B cell (primary cell): Measurements from ENCODE around the gene SLC24A4. TPM values are rescaled to one million over a fixed set of nuclear protein-coding genes. Genes with fewer than 3 reads are reported as not detected.

Experiments used
- ATAC-seq: fragments of 200-7000 bp; cut with Tn5 transposase; one replicate; pipeline ENCODE4 v1.10.0; 2021; ENCODE audit warnings: low read depth, mild to moderate bottlenecking, moderate number of reproducible peaks, moderate library complexity
- CTCF ChIA-PET: fragments of 350-600 bp; sonication (Branson Sonifier 250); formaldehyde crosslinking; loops from one replicate; lab custom pipeline; 2021; ENCODE audit warnings: antibody characterized with exemption, inconsistent platforms; lab: Charles Lee
- POLR2A ChIA-PET: fragments of 350-600 bp; sonication (Branson Sonifier 250); formaldehyde crosslinking; loops from one replicate; lab custom pipeline; 2021; ENCODE audit warnings: antibody characterized with exemption; lab: Charles Lee
- DNase-seq: peaks from one replicate; pipeline ENCODE4 v3.0.0; 2013
- H2AFZ ChIP-seq: 2 replicates; pipeline ENCODE4 v1.6.1; 2012; ENCODE audit warnings: mild to moderate bottlenecking, low read depth, low read length; ENCODE audit not compliant: insufficient read depth, poor library complexity, severe bottlenecking
- H3K27ac ChIP-seq, 2 donors: 1 replicate in 1 of 2; 2 replicates in 1 of 2; pipeline ENCODE4 v1.5.1; 2012 to 2013; ENCODE audit warnings: low read length in 2 of 2, mild to moderate bottlenecking in 2 of 2, moderate library complexity in 1 of 2
- H3K27me3 ChIP-seq, 4 experiments: fragments of 200-600 bp in 1 of 4; sonication (generic) in 1 of 4; replicated peaks in 1 of 4; 1 replicate in 2 of 4; 2 replicates in 2 of 4; pipeline versions ENCODE4 v1.6.1 to v1.7.0; 2013 to 2016; ENCODE audit warnings: low read length in 3 of 4, mild to moderate bottlenecking in 2 of 4, mixed read lengths in 1 of 4, moderate library complexity in 1 of 4; ENCODE audit not compliant: insufficient read depth in 4 of 4, control insufficient read depth in 3 of 4; ENCODE audit errors: control extremely low read depth in 1 of 4
- H3K36me3 ChIP-seq, 2 experiments: replicated peaks in 1 of 2; 1 replicate in 1 of 2; 2 replicates in 1 of 2; pipeline versions ENCODE4 v1.6.1 to v1.7.1; 2013; ENCODE audit warnings: low read length in 1 of 2; ENCODE audit not compliant: insufficient read depth in 2 of 2, control insufficient read depth in 1 of 2; ENCODE audit errors: control extremely low read depth in 1 of 2, extremely low read depth in 1 of 2
- H3K4me1 ChIP-seq, 2 donors: fragments of 200-600 bp in 1 of 2; sonication (generic) in 1 of 2; 1 replicate in 1 of 2; 2 replicates in 1 of 2; pipeline versions ENCODE4 v1.5.1 to v1.6.1; 2013 to 2017; ENCODE audit warnings: low read length in 2 of 2; ENCODE audit not compliant: control insufficient read depth in 2 of 2, insufficient read depth in 2 of 2
- H3K4me2 ChIP-seq: replicated peaks from 2 replicates; pipeline ENCODE3; 2012; ENCODE audit warnings: mild to moderate bottlenecking, low read depth, low read length; ENCODE audit not compliant: poor library complexity, severe bottlenecking
- H3K4me3 ChIP-seq, 5 experiments: fragments of 200-600 bp in 1 of 5; sonication (generic) in 1 of 5; 1 replicate in 3 of 5; 2 replicates in 2 of 5; pipeline versions ENCODE4 v1.5.1 to v1.7.0; 2011 to 2016; ENCODE audit warnings: low read length in 4 of 5, mild to moderate bottlenecking in 4 of 5, low read depth in 2 of 5, control low read depth in 1 of 5, moderate library complexity in 1 of 5; ENCODE audit not compliant: insufficient read depth in 1 of 5; ENCODE audit errors: control extremely low read depth in 1 of 5, extremely low read depth in 1 of 5
- H3K79me2 ChIP-seq: fragments of 200-600 bp; sonication (generic); one replicate; pipeline ENCODE4 v1.6.0; 2016; ENCODE audit warnings: low read length; ENCODE audit not compliant: control insufficient read depth, insufficient read depth
- H3K9ac ChIP-seq: fragments of 200-600 bp; sonication (generic); 2 replicates; pipeline ENCODE4 v1.6.1; 2017; ENCODE audit warnings: mild to moderate bottlenecking, low read length, moderate library complexity
- H3K9me3 ChIP-seq, 3 donors: one replicate each; pipeline versions ENCODE4 v1.6.1 to v1.7.1; 2013; ENCODE audit warnings: low read length in 2 of 3; ENCODE audit not compliant: control insufficient read depth in 2 of 3, insufficient read depth in 1 of 3; ENCODE audit errors: control extremely low read depth in 1 of 3
- H4K20me1 ChIP-seq: 2 replicates; pipeline ENCODE4 v1.6.0; 2012; ENCODE audit warnings: mild to moderate bottlenecking, low read length; ENCODE audit not compliant: insufficient read depth, control insufficient read depth, poor library complexity, severe bottlenecking
- H3K27ac Mint-ChIP-seq: one replicate; pipeline ENCODE4 v1.8.0; 2021; ENCODE audit warnings: mixed read lengths
- H3K27me3 Mint-ChIP-seq: one replicate; pipeline ENCODE4 v1.8.0; 2021; ENCODE audit warnings: mixed read lengths
- H3K4me1 Mint-ChIP-seq: one replicate; pipeline ENCODE4 v1.8.0; 2021; ENCODE audit warnings: mixed read lengths
- H3K4me3 Mint-ChIP-seq: one replicate; pipeline ENCODE4 v1.8.0; 2021; ENCODE audit warnings: mixed read lengths
- H3K9me3 Mint-ChIP-seq: one replicate; pipeline ENCODE4 v1.8.0; 2022; ENCODE audit warnings: mixed read lengths; ENCODE audit not compliant: insufficient read depth
- CTCF ChIP-seq: fragments of 200-600 bp; IDR thresholded peaks from one replicate; pipeline ENCODE4 v1.8.0; 2022; ENCODE audit warnings: antibody characterized with exemption, mild to moderate bottlenecking
- EZH2 ChIP-seq: IDR thresholded peaks from 2 replicates; pipeline ENCODE4 v1.6.1; 2012; ENCODE audit warnings: borderline replicate concordance, low read depth, mild to moderate bottlenecking, moderate library complexity, low read length; ENCODE audit not compliant: insufficient read depth, poor library complexity, severe bottlenecking
- WGBS: methylation state at CpG from one replicate; pipeline ENCODE4 v1.1.5; 2013; ENCODE audit warnings: missing lambda C conversion rate; ENCODE audit not compliant: insufficient coverage; 5-methylcytosine and 5-hydroxymethylcytosine counted together
- intact Hi-C: fragments of 100-400 bp; cut with micrococcal nuclease; formaldehyde crosslinking; loops from one replicate; pipeline ENCODE4 v1.10.0; 2022
- polyA plus RNA-seq: library from polyadenylated mRNA; depleted of rRNA; stranded (reverse); fragments of >200 nt; gene quantifications from 2 replicates; pipeline ENCODE4 v1.2.3, GENCODE V29; 2012
- total RNA-seq, 2 donors: library from RNA; stranded (reverse); fragments of 120-200 nt in 1 of 2; gene quantifications; 1 replicate in 1 of 2; 2 replicates in 1 of 2; pipeline versions ENCODE4 v1.2.3 to v1.2.4, GENCODE V29; 2013 to 2022

SLC24A4 gene
- total and polyA plus RNA-seq, 2 donors (not counting 1 experiment from before 2014, with no cell fraction given) = 0.19 TPM; not detected in 1

- intact Hi-C loops = loop anchor here (5.0 kb wide), 1 partner anchor 322 kb away; no protein-coding TSS in a partner anchor
These were observed 136.3 kb downstream of the SLC24A4 start for GRCh38 chr14:92459030-92459949.

More at GRCh38 chr14:92459030-92459949, 136.3 kb downstream of the SLC24A4 start:
- no peak overlapping the region for H2AFZ ChIP-seq
- peaks cover 0 to 4% (median 0%) of the 10 kb centered on the region in 3 donors for H3K9me3 ChIP-seq
- no peak overlapping the region for H3K9ac ChIP-seq
- no peak for TF ChIP-seq CTCF
- no peak for TF ChIP-seq EZH2
- CTCF ChIA-PET = interaction anchor here (0.7 to 1.3 kb wide), 3 partner anchors 118 to 365 kb away, joined by 3 to 4 read pairs (median 3); no protein-coding TSS in a partner anchor
- peaks cover 0 to 25% (median 7%) of the 10 kb centered on the region in 4 experiments for H3K27me3 ChIP-seq
- peaks cover 13 to 17% of the 10 kb centered on the region in 2 donors for H3K4me1 ChIP-seq
- Mint-ChIP-seq H3K4me3 (no peak overlapping the region), H3K27ac (no peak overlapping the region), H3K27me3 (peaks cover 24% of the 10 kb centered on the region), H3K9me3 (no peaks in the 10 kb centered on the region), H3K4me1 (peaks cover 8% of the 10 kb centered on the region)
- H3K36me3 ChIP-seq = no peaks in the 10 kb centered on the region
- DNase-seq (no peak), ATAC-seq (no peak)
- POLR2A ChIA-PET = no interaction called here
- H3K27ac ChIP-seq = no peak overlapping the region
- H3K4me2 ChIP-seq = no peak overlapping the region
- H3K4me3 ChIP-seq = no peak overlapping the region
- WGBS = 66% methylated on average over 11 of the region's 18 CpGs
- no peaks in the 10 kb centered on the region for H4K20me1 ChIP-seq
- no peaks in the 10 kb centered on the region for H3K79me2 ChIP-seq
